Measurements from ENCODE around the gene MROH8. TPM values are rescaled to one million over a fixed set of nuclear protein-coding genes. Genes with fewer than 3 reads are reported as not detected.

MROH8 gene
- polyA plus RNA-seq, 1 of the 3 experiments (the other 2 are of a cell fraction), result 3.5 TPM

DNA sequence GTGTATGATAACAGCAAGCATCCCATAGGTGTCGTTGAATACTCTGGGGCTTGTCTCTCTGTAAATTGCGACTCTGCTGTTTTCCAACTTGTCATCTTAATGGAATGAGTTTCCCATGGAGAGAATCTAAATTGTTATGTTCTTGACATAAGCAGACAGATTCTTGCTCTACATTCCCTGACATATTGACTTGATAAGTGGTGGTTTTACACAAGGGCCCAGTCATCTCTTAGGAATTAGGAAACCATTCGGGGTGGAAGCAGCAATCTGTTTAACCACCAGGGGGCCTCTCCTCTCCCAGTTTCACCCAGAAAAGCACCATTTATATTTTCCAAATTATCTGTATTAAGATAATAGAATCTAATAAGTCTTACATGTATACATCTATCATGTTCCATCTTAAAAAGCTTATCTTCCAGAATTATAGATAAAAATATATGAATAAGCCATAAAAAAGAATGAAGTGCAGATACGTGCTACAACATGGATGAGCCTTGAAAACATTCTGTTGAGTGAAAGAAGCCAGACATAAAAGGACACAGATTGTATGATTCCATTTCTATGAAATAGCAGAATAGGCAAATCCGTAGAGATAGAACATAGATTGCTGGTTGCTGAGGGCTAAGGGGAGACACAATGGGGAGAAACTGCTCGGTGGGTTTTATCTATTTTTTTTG is 23.1 kb upstream of the MROH8 start (continued):
- TF ChIP-seq, protein P1, sequence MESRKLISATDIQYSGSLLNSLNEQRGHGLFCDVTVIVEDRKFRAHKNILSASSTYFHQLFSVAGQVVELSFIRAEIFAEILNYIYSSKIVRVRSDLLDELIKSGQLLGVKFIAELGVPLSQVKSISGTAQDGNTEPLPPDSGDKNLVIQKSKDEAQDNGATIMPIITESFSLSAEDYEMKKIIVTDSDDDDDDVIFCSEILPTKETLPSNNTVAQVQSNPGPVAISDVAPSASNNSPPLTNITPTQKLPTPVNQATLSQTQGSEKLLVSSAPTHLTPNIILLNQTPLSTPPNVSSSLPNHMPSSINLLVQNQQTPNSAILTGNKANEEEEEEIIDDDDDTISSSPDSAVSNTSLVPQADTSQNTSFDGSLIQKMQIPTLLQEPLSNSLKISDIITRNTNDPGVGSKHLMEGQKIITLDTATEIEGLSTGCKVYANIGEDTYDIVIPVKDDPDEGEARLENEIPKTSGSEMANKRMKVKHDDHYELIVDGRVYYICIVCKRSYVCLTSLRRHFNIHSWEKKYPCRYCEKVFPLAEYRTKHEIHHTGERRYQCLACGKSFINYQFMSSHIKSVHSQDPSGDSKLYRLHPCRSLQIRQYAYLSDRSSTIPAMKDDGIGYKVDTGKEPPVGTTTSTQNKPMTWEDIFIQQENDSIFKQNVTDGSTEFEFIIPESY (IDR thresholded peaks at IDR 0.05; ENCODE audit: borderline replicate concordance, low read depth), result no peak
- TF ChIP-seq TCF12 (IDR thresholded peaks at IDR 0.05) (peak; percentile 85), GATA2 (CRISPR knock-in tag; IDR thresholded peaks at IDR 0.05) (peak; percentile 79), EZH2phosphoT487 (IDR thresholded peaks at IDR 0.05; ENCODE audit: borderline replicate concordance, low read depth) (no peak), JUND (IDR thresholded peaks at IDR 0.05) (peak; percentile 92)
- TF ChIP-seq, protein P2, sequence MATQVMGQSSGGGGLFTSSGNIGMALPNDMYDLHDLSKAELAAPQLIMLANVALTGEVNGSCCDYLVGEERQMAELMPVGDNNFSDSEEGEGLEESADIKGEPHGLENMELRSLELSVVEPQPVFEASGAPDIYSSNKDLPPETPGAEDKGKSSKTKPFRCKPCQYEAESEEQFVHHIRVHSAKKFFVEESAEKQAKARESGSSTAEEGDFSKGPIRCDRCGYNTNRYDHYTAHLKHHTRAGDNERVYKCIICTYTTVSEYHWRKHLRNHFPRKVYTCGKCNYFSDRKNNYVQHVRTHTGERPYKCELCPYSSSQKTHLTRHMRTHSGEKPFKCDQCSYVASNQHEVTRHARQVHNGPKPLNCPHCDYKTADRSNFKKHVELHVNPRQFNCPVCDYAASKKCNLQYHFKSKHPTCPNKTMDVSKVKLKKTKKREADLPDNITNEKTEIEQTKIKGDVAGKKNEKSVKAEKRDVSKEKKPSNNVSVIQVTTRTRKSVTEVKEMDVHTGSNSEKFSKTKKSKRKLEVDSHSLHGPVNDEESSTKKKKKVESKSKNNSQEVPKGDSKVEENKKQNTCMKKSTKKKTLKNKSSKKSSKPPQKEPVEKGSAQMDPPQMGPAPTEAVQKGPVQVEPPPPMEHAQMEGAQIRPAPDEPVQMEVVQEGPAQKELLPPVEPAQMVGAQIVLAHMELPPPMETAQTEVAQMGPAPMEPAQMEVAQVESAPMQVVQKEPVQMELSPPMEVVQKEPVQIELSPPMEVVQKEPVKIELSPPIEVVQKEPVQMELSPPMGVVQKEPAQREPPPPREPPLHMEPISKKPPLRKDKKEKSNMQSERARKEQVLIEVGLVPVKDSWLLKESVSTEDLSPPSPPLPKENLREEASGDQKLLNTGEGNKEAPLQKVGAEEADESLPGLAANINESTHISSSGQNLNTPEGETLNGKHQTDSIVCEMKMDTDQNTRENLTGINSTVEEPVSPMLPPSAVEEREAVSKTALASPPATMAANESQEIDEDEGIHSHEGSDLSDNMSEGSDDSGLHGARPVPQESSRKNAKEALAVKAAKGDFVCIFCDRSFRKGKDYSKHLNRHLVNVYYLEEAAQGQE (IDR thresholded peaks at IDR 0.05; ENCODE audit: low read depth, low read length), result no peak

DNA sequence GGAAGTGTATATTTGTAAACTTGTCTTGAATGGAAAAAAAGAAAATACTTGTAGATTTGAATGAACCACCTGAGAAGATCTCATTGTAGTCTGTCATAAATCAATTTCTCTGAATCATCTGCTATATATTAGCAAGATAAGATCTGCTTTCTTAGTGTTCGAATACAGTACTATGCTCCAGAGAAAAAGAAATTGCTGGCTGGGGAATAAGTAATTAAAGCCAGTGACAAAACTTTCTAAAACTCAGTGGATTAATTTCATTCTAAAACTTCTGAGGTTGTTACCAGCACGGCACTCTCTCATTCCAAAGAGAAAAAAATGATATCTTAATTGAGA is 22.4 kb upstream of the MROH8 start:
- Histone ChIP-seq H3K4me3 (ENCODE audit: low read depth in 2 of 2, low read length in 1 of 2) (peak overlapping the region in 1 of 2 experiments; percentile 23; a peak in 2 of 4 replicates), H3K4me1 (ENCODE audit: control insufficient read depth in 1 of 2, insufficient read depth in 2 of 2, low read depth in 1 of 2, low read length in 1 of 2) (peaks cover 13 to 26% of the 10 kb centered on the region in 2 experiments), H3K9me2 (no peaks in the 10 kb centered on the region), H3K27me3 (ENCODE audit: insufficient read depth) (no peaks in the 10 kb centered on the region), H4K20me1 (ENCODE audit: insufficient read depth) (peaks cover 29% of the 10 kb centered on the region), H3K36me3 (replicated peaks in 1 of 2; ENCODE audit: control insufficient read depth in 1 of 2, insufficient read depth in 2 of 2, low read length in 1 of 2) (peaks cover 61 to 70% of the 10 kb centered on the region in 2 experiments), H3K27ac (ENCODE audit: low read depth in 2 of 2, low read length in 1 of 2) (peak overlapping the region; percentile 93 to 96), H3K4me2 (peak overlapping the region; percentile 66), H3K79me2 (ENCODE audit: insufficient read depth) (peaks cover 64% of the 10 kb centered on the region), H3K9ac (peak overlapping the region; percentile 61), H2AFZ (ENCODE audit: low read depth) (no peak overlapping the region), H3F3A (replicated peaks; ENCODE audit: insufficient read depth) (peaks cover 10% of the 10 kb centered on the region), H3K9me3 (no peaks in the 10 kb centered on the region)
- peak; percentile 22 for DNase-seq
- CTCF ChIA-PET, result interaction anchor here (0.7 to 14.0 kb wide), 11 partner anchors 10 to 340 kb away, joined by 3 to 280 read pairs (median 5); partner anchors contain the start of gene BLCAP
- WGBS (ENCODE audit: low lambda C conversion rate), result 18% methylated on average over 2 of the region's 2 CpGs
- POLR2A ChIA-PET, result interaction anchor here (0.7 kb wide), 1 partner anchor 24 kb away, joined by 3 read pairs; no protein-coding TSS in a partner anchor
- no peak for TF ChIP-seq CHD2 (IDR thresholded peaks at IDR 0.05; ENCODE audit: low read length, partially characterized antibody)
- TF ChIP-seq, protein P3, sequence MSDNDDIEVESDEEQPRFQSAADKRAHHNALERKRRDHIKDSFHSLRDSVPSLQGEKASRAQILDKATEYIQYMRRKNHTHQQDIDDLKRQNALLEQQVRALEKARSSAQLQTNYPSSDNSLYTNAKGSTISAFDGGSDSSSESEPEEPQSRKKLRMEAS (IDR thresholded peaks at IDR 0.05; ENCODE audit: low read depth), result no peak
- no peak for TF ChIP-seq CTCF (IDR thresholded peaks at IDR 0.05)
- TF ChIP-seq YY1 (IDR thresholded peaks at IDR 0.05; ENCODE audit: low read depth), result no peak
- no peak for TF ChIP-seq RAD21 (IDR thresholded peaks at IDR 0.05; ENCODE audit: low read length)
- no peak for TF ChIP-seq USF2 (IDR thresholded peaks at IDR 0.05; ENCODE audit: borderline replicate concordance, low read depth, low read length)
- TF ChIP-seq RXRA (IDR thresholded peaks at IDR 0.05; ENCODE audit: borderline replicate concordance, low read depth), result no peak
- TF ChIP-seq GATA2 (CRISPR knock-in tag; IDR thresholded peaks at IDR 0.05), result 0 out of 2 replicates have a peak, but pooled peaks have one; percentile 44
- no peak for TF ChIP-seq RCOR1 (IDR thresholded peaks at IDR 0.05; ENCODE audit: low read length)
- no peak for TF ChIP-seq MXI1 (IDR thresholded peaks at IDR 0.05; ENCODE audit: low read depth, low read length)
- TF ChIP-seq, protein P2 (IDR thresholded peaks at IDR 0.05; ENCODE audit: low read depth, low read length), result no peak
- TF ChIP-seq MEF2A (IDR thresholded peaks at IDR 0.05; ENCODE audit: borderline replicate concordance, low read depth), result no peak
